Hematopoietic multipotent progenitor cell (in vitro differentiated cells): ENCODE results near the gene ENOX1. TPM values are rescaled to one million over a fixed set of nuclear protein-coding genes. Genes with fewer than 3 reads are reported as not detected.

ENCODE experiments used
- DNase-seq, 3 donors: peaks; one replicate each; pipeline ENCODE4 v3.0.0-alpha.2; 2011 to 2015; ENCODE audit warnings: low read depth in 2 of 3, low spot score in 2 of 3
- total RNA-seq: library from RNA; depleted of rRNA; stranded (reverse); fragments of >200 nt; gene quantifications from one replicate; pipeline ENCODE4 v1.2.3, GENCODE V29; 2012

The ENOX1 gene
- total RNA-seq, 1 donor = 0.54 TPM

DNA sequence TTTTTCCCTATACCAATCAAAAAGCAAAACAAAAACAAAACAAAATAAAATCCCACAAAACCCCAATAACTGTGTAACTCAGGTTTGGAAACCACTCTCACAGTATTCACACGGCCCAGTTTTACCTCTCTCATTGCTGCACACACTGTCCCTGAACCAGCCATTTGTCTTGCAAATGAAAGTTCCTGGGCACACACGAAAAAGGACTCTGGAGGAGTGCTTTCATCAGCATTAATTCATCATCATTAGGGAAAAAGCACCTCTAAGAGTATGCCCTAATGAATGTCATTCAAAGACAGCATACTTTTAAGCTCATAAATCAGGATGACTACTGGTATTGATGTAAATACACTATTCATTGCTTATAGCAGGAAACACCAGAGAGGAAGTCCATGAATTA lies 457.1 kb downstream of the ENOX1 start:
- DNase-seq = no peak

DNA sequence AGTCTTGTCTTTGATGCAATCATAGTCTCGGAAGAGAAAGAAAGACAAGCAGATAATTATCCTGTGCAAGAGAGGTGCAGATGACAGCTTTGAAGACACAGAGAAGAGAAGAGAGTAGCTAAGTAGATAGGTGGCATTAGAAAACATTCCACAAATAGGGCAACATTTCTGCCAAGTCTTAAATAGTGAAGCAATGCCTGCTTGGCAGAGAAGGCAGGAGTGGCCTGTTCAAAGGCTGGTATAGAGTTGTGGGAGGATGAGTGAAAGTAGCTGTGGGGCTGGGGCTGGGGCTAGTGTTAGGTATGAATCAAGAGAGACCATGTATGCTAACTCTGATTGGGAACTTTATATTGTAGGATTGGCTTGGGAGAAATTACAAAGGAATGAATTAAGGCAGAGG lies 457.9 kb downstream of the ENOX1 start:
- DNase-seq = no peak

DNA sequence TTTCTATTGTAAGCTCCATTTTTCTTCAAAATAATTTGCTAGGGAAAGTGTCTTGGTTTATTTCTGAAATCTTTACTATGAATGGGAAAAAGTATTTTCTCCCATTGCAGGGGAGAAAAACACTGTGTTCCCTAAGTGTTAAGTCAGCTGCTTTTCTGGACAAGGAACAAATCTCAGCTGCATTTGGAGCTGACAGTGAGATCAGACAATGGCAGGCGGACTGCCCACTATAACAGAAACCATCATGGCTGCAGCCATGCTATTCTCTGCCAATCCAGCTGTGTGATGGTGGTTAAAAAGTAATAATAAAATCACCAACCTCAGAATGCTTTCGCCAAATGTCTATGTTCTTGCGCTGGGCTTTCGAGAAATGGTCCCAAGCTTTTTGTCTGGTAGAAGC lies 460.7 kb downstream of the ENOX1 start:
- no peak for DNase-seq

DNA sequence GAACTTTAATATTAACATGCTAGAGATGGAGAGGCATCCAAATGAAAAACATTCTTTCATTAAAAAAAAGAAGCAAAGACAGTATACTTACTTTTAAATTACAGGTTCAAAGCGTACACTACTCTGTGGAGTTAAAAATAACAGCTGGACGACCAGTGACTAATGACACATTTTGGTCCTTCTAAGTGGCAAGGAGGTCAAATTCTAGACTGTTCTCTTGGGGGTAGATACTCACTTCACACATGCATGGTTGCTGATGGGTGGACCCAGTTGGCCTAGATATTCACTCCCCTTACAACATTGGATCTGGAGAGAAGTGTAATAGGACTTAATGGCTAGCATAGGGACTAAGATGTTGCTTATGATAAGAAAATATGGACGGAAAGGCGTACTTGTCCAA lies 461.1 kb downstream of the ENOX1 start:
- no peak for DNase-seq

DNA sequence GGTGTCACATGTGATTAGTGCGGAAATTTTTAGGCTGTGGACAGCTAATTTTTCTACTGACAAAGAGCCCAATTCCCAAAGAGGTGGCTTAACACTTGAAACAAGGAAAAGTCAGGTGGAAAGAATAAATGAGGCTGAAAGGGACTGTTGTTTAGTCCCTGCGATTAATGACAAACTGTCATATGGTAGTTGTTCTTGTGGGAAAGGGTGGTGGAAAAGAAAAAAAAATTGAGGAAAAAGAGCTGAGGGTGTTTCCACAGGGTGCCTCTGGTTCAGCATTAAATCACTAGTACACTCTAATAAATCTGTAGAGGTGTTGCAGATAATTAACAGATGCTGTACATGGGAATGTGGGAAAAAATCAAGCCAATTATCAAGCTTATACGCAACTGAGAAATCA lies 462.6 kb downstream of the ENOX1 start:
- DNase-seq = no peak

DNA sequence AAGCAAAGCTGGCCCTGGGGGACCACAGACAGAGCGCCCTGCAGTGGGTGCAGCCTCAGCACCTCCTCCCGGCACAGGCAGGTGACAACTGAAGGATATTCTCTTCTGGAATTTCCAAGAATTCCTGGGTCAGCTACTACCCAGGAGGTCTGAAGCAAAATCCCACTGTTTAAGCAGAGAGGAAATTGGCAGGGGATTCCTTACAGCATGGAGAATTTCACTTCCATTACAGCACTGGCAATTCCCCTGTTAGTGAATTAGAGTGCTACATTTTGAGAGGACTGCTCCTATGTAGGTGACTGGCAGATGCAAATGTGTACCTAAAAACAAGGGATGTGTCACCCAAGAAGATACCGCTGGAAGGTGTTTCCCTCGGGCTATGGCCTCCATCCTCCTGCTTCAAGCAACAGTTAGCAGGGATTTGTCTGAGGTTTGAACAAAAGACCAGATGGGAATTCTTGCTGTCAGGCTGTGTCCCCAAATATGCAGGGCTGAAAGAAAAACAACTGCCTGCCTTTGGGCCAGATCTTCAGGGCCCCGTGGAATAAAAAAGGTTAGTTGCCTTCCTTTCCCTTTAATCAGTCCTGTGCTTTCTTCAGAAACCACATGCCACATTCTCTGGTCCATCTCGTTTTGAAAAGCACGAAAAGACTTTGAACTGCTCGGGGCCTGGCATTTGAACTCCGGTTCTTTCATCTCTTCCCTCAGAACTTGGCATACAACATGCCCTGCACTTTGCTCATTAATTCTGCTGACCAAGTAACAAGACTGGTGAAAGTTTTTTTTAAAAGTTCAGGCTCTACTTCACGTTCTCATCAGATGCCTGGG lies 466.9 kb downstream of the ENOX1 start:
- DNase-seq = no peak

DNA sequence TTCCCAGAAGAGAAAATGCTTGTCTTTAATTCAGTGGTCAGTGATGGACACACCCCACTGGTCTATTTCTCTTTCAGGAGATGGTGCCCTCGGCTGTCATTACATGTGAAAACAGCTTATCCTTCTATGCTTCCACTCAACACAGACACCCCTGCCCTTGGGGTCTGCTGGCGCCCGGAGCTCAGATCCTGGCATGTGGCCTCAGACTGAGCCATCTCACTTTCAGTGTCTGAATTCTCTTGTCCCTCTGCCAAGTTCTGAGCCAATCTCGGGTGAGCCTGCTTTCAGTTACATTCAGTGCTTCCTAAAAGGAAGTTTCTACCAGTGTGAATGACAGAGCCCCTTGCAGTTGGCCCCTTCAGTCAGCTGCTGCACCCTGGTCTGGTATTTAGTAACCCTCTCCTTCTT lies 469.8 kb downstream of the ENOX1 start:
- DNase-seq = peak in 2 of 3 donors; percentile 40 to 70

DNA sequence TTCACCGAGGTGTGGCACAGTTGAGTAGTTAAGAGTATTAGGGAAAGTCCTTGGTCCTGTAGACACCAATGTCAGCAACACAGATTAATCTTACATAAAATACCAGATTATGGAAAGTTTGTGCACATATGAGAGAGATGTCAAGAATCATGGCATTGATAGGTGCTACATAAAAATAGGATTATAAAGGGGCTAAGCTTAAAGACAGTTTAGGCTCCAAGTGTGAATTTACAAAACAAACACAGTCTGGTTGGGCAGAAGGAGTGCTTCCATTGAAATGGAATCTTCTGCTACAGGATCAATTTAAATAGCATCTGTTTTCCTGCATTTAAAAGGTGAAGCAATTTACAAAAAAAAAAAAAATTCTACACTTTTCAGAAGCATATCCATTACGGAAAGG lies 470.5 kb downstream of the ENOX1 start:
- no peak for DNase-seq

DNA sequence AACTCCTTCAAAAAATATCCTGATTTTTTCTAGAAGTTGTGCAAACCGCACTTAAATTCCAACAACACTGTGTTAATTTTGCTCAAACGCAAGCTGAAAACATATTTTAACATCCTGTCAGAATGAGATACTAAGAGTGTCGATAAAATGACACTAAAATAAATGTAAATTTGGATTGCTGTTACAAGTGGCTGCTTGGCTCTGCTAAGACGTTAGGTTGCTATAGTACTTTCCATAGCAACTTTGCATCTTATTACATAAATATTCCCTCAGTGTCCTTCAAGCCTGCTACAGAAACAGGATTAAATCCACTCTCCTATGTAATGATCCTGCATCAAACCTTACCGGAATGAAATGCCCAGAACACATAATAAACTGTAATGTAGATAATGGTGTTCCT lies 471.2 kb downstream of the ENOX1 start:
- DNase-seq = no peak

DNA sequence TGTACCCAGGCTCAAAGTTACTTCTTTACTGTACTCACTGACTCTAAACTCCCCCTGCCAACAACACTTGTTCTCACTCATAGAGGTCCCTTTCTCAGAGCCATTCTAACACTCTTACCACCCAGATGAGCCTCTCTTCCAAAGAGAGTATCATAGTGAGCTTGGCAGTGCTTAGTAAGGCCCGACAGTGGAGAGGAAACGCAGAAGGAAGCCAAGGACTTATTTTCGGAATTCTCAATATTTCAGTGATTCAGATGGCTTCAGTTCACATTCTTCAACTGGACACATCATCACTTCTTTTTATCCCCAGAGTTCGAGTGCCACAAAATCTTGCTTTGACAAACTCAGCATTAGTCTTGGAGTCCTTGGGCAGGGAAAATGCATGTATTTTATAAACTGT lies 477.5 kb downstream of the ENOX1 start:
- DNase-seq = no peak

DNA sequence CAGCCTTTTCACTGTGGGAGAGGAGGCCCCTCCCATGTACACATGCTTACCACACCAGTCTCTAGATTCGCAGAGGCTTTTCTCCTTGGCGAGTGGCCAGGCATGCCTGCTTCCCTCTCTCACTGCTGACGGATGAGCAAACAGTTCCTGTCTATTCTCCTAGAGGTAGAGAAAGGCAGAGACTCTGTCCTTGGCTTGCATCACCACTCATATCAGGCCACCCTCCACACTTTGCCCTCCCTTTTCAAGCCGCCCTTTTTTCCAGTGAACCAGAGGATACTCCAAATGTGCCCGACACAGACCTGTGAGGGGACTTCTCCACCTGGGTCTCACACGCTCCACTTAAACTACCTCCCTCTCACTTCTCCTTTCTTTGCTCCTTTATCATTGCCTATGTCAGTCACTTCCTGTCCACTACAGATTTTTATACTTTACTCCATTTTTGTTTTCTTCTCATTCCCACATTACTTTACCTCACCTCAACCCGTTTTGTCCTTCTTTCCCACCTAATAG lies 478.8 kb downstream of the ENOX1 start:
- DNase-seq = peak in 2 of 3 donors; percentile 65 to 88

DNA sequence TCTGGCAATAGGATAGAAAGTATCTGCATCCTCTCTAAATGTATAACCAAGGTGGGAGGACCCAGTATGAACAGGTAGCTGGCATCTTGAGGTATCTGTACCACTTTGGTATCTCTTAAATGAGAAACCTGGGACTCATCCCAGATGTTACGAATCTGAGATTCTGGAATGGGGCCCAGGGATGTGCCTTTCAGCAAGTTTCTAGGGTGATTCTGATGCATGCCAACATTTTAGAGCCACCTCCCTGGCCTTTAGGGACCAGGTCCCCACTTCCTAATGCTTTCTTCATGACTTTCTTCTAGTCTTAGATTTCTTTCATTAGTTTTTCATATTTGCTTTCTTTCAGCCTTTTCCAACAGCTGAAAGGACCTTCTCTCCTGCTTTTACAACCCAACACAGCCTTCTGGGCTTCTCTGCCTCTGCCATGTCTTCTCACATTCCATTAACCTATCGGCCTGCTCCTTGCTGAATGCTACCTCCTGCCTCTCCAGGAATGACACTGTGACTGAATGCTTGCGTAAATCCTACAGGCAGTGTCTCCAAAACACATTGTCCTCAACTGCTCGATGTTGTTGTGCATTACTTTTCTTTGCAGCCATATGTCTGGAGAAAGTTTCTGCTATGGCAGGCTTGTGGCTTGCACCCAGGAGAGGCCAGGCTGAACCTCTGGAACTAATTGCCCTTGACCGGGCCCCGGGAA lies 479.4 kb downstream of the ENOX1 start:
- DNase-seq = no peak

DNA sequence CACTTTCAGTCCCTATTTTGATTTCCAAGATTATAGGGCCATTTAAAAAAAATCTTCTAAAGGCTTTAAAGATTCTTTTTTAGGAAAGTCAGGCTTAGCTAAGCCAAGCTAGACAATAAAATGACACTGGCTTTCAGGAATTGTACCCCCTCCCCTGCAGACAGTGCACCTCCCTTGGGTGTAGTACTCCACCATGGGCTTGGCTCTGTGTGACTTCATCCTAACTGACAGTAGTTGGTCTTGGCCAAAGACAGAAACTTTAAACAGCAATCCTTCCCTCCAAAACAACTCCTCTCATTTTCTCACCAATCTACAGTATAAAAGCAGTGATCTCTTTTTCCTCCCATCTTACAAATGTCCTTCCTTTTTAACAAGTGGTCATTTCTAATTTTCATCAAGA lies 480.4 kb downstream of the ENOX1 start:
- no peak for DNase-seq

DNA sequence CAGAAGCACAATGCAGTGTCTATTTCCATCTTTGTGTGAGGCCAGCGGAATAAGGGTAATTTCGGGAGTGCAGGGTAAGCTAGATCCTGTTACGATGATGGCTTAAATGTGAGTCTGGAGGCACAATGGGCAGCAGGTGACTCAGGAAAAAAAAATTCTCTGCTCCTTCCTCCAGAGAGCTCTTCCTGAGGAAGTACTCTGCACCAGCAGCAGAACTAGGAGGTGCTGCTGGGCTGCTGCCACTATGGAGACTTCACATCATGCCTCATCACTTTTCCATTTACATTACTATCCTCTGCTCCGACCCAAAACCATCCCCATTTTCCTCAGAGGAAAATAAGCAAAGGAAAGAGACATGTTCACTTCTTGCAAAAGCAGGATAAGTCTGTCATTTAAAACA lies 481.4 kb downstream of the ENOX1 start:
- no peak for DNase-seq

DNA sequence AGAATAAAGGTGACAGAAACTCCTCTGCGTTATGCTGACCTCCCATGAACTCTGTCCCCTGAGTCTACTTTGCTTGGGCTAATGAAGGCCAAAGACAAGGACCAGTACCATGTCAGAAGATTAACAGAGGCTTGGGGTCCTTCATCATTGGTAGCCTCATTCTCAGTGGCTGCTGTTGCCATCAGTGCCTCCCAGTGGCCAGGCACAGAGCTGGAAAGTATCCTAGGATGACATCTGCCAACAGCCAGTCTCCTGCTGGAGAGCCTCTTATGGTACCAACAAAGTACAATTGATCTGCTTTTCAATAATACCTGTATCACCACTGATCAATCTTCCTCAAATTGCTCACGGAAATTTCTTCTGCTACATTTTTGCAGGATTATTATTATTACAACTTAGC lies 481.8 kb downstream of the ENOX1 start:
- no peak for DNase-seq

DNA sequence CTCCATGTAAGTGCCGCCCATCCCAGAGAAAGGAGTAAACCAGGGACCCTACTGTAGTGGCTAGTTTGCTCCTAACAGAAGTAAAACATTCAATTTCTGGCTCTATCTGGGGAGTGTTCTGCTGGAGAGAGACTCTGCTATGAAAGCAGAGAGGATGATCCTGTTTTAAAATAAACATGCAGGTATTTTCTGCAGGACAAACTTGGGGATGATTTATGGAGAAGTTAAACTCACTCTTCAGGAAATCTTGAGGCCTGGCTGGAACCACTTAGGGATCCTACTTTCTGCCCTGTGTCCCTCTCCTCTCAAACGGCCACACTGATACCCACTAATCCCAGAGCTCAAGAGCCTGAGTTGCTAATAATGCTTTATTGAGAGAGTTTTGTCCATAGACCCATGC lies 482.3 kb downstream of the ENOX1 start:
- no peak for DNase-seq

DNA sequence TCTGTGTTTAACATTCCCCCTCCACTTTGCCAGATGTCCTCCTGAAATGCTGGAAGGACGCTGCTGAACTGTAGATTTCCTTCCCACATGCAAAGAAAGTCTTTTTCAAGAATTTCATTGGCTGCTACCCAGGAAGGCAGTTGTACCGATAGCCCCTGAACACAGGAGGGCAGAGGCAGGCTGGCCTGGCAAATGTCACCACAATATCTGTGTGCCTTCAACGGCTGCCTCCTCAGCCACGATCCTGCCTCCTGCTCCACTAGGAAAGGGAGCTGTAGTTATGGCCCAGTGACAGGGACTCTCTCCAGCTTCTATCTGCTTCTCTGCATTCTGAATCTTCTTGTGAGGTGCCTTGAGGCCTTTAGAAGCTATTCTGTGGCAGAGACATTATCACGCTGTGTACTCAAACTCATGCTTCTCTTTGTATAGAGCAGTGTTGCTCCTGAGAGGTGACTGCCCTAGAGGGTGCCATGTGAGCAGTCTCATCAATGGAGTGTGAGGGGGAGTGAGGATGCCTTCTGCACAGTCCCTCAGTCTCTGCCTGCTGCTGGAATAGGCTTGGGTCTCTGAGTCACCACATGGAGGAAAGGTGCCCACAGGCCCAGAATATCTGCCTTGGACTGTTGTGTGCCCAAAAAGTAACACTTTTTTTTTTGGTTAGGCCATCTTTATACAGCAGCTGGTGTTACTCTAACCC lies 483.6 kb downstream of the ENOX1 start:
- DNase-seq = peak in 2 of 3 donors; percentile 62 to 82

DNA sequence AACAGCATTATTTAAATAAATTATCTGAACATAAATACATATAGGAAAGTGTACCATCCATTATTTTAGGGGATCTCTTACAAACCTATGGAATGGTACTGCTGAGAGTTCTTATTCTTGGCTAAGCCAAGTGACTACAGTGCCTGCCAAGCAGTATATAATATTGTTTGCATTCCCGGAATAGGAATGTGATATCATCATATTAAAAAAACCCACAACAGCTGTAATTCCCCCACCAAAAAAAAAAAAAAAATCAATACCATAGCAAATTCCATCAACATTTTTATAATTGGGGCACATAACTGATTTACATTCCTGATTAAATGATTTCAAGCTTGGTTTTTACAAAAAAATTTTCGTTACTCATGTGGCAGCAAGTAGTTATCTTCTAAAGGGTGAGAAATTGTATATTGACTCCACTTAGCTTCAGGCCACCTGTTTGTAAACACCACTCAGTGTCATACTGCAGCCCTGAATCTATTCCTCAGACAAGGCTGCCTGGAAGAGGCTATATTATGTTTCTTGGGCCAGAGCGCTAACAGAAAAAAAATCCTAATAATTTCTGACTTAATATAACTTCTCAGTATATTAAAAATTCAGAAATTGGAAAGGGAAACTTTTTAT lies 485.3 kb downstream of the ENOX1 start:
- DNase-seq = no peak

DNA sequence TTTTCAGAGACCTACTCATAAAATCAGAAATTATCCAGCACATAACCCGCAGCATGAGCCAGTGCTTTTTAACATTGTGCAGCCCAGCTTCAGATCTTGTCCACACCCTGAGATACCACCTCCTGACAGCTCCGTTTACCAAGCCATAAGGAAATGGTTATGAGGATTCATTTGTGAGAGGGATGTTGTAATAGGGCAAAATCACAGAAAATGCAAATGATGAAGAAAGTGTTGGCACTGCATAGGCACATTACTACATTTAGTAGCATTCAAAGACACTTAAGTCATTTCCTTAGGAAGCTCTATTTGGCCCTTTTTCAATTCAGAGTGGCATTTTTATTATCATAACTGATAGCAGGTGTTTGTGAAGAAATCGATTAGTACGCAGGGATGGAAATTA lies 485.9 kb downstream of the ENOX1 start:
- DNase-seq = no peak

DNA sequence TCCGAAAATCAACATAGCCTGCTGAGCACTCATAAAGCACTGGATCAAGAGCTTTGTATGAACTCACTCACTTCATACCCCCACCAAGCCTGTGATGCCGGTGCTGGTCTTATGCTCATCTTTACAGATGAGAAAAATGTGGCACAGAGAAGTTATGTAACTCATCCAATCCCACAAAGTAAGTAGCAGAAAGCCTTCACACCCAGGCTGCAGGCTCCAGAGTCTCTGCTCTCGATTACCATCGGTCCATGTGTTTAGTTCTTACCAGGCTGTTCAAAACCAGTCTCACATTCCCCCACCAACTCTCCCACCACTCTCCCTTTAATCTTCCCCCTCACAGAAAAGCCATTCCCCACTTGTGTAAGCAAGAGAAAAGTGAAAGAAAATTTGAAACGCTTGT lies 487.4 kb downstream of the ENOX1 start:
- DNase-seq = no peak

DNA sequence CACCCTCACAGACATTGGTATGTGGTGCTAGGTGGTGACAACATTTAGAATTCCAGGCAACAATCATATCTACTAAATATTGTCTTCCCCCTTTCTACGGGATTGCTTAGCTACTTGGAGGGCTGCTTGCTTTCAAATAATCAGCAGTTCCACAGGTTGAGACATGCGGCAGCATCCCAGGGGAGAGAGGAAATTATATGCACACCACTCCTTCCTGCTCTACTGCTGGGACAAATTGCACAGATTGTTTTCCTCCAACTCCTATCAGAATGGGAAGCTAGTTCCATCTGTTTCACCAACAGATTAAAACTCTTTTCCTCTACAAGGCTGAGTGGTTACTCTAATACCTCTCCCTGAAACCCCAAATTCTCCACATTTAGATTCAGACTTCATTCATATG lies 488.0 kb downstream of the ENOX1 start:
- DNase-seq = no peak
